ENCODE results near the gene ILRUN. TPM values are rescaled to one million over a fixed set of nuclear protein-coding genes. Genes with fewer than 3 reads are reported as not detected.

Gene ILRUN
- total and polyA plus RNA-seq, 2 experiments from 2014 or later, result 17.6 to 80.1 TPM

DNA sequence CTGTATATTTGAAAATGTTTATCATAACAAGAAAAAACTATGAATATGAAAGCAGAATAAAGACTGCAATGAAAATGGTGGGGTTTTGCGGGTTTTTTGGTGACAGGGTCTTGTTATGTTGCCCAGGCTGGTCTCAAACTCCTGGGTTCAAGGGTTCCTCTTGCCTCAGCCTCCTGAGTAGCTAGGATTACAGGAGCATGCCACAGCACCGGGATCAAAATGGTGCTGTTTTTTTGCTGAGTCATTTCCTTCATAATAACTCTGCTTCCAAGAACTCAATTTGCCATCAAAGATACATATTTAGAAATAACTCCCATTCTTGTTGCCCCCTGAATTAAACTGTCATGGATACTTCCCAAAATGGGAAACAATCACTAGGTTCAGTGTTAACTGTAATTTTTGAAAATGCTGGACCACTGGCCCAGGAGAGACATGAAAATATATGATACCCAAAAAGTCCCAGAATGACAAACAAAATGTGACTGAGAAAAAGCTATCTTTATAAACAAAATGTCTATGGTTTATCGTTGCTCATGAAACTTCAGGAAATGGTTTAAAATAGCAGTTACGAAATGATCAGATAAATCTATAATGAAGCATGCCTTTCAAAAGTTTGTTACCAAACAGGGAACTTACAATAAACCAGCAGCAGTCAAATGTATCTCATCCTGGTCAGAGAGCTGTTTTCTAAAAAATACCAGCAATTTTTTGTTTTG, 32.2 kb downstream of the ILRUN start (continued):
- TF ChIP-seq, protein P1, sequence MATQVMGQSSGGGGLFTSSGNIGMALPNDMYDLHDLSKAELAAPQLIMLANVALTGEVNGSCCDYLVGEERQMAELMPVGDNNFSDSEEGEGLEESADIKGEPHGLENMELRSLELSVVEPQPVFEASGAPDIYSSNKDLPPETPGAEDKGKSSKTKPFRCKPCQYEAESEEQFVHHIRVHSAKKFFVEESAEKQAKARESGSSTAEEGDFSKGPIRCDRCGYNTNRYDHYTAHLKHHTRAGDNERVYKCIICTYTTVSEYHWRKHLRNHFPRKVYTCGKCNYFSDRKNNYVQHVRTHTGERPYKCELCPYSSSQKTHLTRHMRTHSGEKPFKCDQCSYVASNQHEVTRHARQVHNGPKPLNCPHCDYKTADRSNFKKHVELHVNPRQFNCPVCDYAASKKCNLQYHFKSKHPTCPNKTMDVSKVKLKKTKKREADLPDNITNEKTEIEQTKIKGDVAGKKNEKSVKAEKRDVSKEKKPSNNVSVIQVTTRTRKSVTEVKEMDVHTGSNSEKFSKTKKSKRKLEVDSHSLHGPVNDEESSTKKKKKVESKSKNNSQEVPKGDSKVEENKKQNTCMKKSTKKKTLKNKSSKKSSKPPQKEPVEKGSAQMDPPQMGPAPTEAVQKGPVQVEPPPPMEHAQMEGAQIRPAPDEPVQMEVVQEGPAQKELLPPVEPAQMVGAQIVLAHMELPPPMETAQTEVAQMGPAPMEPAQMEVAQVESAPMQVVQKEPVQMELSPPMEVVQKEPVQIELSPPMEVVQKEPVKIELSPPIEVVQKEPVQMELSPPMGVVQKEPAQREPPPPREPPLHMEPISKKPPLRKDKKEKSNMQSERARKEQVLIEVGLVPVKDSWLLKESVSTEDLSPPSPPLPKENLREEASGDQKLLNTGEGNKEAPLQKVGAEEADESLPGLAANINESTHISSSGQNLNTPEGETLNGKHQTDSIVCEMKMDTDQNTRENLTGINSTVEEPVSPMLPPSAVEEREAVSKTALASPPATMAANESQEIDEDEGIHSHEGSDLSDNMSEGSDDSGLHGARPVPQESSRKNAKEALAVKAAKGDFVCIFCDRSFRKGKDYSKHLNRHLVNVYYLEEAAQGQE (IDR thresholded peaks at IDR 0.05; ENCODE audit: unreplicated experiment), result no peak
- no peak for TF ChIP-seq CREB1 (CRISPR knock-in tag; IDR thresholded peaks at IDR 0.05; ENCODE audit: low read depth)

DNA sequence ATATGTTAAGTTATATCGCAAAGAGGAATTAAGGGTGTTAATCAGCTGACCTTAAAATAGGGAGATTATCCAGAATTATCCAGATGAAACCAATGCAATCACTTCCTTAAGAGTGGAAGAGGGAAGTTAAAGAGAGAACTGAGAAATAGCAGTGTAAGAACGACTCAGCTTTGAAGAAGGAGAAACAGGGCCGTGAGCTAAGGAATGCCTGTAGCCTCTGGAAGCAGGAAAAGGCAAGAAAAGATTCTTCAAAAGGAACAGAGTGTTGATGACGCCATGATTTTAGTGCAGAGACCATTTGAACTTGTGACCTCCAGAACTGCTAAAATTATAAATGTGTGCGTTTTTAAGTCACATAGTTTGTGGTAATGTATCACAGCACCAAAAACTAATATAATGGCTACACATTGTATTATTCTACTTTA, 32.7 kb downstream of the ILRUN start:
- Mint-ChIP-seq H3K36me3 (ENCODE audit: low read depth) (no peaks in the 10 kb centered on the region), H3K4me1 (peaks cover 22% of the 10 kb centered on the region; the same call in 2 of the 3 replicates), H3K27ac (peak overlapping the region; percentile 84), H3K4me3 (no peak overlapping the region), H3K9me3 (no peaks in the 10 kb centered on the region), H3K27me3 (ENCODE audit: insufficient read depth, low read depth, poor library complexity) (no peaks in the 10 kb centered on the region)
- H3K79me2 ChIP-seq (replicated peaks; ENCODE audit: insufficient read depth), result peaks cover 96% of the 10 kb centered on the region
- no peaks in the 10 kb centered on the region for H3K9me2 ChIP-seq (ENCODE audit: insufficient read depth)
- H3K4me3 ChIP-seq, result no peak overlapping the region
- H3K27ac ChIP-seq (ENCODE audit: low read depth), result no peak overlapping the region
- DNase-seq (ENCODE audit: low spot score), result no peak
- no peak overlapping the region for H2AFZ ChIP-seq
- H3K27me3 ChIP-seq (ENCODE audit: insufficient read depth), result no peaks in the 10 kb centered on the region
- no peaks in the 10 kb centered on the region for H3F3A ChIP-seq (replicated peaks; ENCODE audit: low read depth)
- peaks cover 12% of the 10 kb centered on the region for H4K20me1 ChIP-seq (replicated peaks; ENCODE audit: insufficient read depth)
- no peaks in the 10 kb centered on the region for H3K36me3 ChIP-seq (ENCODE audit: insufficient read depth)
- no peak overlapping the region for H3K4me2 ChIP-seq
- no peak for ATAC-seq
- H3K4me1 ChIP-seq (ENCODE audit: insufficient read depth), result peaks cover 24% of the 10 kb centered on the region
- TF ChIP-seq, protein P2, sequence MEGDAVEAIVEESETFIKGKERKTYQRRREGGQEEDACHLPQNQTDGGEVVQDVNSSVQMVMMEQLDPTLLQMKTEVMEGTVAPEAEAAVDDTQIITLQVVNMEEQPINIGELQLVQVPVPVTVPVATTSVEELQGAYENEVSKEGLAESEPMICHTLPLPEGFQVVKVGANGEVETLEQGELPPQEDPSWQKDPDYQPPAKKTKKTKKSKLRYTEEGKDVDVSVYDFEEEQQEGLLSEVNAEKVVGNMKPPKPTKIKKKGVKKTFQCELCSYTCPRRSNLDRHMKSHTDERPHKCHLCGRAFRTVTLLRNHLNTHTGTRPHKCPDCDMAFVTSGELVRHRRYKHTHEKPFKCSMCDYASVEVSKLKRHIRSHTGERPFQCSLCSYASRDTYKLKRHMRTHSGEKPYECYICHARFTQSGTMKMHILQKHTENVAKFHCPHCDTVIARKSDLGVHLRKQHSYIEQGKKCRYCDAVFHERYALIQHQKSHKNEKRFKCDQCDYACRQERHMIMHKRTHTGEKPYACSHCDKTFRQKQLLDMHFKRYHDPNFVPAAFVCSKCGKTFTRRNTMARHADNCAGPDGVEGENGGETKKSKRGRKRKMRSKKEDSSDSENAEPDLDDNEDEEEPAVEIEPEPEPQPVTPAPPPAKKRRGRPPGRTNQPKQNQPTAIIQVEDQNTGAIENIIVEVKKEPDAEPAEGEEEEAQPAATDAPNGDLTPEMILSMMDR (conservative IDR thresholded peaks at IDR 0.05; ENCODE audit: low read depth in 2 of 2), result no peak
- TF ChIP-seq, protein P3, sequence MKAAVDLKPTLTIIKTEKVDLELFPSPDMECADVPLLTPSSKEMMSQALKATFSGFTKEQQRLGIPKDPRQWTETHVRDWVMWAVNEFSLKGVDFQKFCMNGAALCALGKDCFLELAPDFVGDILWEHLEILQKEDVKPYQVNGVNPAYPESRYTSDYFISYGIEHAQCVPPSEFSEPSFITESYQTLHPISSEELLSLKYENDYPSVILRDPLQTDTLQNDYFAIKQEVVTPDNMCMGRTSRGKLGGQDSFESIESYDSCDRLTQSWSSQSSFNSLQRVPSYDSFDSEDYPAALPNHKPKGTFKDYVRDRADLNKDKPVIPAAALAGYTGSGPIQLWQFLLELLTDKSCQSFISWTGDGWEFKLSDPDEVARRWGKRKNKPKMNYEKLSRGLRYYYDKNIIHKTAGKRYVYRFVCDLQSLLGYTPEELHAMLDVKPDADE (IDR thresholded peaks at IDR 0.05), result no peak
- TF ChIP-seq, protein P4, sequence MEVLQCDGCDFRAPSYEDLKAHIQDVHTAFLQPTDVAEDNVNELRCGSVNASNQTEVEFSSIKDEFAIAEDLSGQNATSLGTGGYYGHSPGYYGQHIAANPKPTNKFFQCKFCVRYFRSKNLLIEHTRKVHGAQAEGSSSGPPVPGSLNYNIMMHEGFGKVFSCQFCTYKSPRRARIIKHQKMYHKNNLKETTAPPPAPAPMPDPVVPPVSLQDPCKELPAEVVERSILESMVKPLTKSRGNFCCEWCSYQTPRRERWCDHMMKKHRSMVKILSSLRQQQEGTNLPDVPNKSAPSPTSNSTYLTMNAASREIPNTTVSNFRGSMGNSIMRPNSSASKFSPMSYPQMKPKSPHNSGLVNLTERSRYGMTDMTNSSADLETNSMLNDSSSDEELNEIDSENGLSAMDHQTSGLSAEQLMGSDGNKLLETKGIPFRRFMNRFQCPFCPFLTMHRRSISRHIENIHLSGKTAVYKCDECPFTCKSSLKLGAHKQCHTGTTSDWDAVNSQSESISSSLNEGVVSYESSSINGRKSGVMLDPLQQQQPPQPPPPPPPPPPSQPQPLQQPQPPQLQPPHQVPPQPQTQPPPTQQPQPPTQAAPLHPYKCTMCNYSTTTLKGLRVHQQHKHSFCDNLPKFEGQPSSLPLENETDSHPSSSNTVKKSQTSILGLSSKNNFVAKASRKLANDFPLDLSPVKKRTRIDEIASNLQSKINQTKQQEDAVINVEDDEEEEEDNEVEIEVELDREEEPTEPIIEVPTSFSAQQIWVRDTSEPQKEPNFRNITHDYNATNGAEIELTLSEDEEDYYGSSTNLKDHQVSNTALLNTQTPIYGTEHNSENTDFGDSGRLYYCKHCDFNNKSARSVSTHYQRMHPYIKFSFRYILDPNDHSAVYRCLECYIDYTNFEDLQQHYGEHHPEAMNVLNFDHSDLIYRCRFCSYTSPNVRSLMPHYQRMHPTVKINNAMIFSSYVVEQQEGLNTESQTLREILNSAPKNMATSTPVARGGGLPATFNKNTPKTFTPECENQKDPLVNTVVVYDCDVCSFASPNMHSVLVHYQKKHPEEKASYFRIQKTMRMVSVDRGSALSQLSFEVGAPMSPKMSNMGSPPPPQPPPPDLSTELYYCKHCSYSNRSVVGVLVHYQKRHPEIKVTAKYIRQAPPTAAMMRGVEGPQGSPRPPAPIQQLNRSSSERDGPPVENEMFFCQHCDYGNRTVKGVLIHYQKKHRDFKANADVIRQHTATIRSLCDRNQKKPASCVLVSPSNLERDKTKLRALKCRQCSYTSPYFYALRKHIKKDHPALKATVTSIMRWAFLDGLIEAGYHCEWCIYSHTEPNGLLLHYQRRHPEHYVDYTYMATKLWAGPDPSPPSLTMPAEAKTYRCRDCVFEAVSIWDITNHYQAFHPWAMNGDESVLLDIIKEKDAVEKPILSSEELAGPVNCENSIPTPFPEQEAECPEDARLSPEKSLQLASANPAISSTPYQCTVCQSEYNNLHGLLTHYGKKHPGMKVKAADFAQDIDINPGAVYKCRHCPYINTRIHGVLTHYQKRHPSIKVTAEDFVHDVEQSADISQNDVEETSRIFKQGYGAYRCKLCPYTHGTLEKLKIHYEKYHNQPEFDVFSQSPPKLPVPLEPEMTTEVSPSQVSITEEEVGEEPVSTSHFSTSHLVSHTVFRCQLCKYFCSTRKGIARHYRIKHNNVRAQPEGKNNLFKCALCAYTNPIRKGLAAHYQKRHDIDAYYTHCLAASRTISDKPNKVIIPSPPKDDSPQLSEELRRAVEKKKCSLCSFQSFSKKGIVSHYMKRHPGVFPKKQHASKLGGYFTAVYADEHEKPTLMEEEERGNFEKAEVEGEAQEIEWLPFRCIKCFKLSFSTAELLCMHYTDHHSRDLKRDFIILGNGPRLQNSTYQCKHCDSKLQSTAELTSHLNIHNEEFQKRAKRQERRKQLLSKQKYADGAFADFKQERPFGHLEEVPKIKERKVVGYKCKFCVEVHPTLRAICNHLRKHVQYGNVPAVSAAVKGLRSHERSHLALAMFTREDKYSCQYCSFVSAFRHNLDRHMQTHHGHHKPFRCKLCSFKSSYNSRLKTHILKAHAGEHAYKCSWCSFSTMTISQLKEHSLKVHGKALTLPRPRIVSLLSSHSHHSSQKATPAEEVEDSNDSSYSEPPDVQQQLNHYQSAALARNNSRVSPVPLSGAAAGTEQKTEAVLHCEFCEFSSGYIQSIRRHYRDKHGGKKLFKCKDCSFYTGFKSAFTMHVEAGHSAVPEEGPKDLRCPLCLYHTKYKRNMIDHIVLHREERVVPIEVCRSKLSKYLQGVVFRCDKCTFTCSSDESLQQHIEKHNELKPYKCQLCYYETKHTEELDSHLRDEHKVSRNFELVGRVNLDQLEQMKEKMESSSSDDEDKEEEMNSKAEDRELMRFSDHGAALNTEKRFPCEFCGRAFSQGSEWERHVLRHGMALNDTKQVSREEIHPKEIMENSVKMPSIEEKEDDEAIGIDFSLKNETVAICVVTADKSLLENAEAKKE (CRISPR knock-in tag; IDR thresholded peaks at IDR 0.05), result no peak
- TF ChIP-seq, protein P1 (IDR thresholded peaks at IDR 0.05; ENCODE audit: unreplicated experiment), result no peak
- no peak for TF ChIP-seq NANOG (IDR thresholded peaks at IDR 0.05; ENCODE audit: borderline replicate concordance)
- no peak for TF ChIP-seq POLR2AphosphoS5 (IDR thresholded peaks at IDR 0.05; ENCODE audit: low read depth)

All from GM23338 (cell line).